Neural progenitor cell (in vitro differentiated cells): ENCODE measurements around the gene CYFIP1. TPM values are rescaled to one million over a fixed set of nuclear protein-coding genes. Genes with fewer than 3 reads are reported as not detected.

Experiments
- DNase-seq: peaks from one replicate; pipeline ENCODE4 v3.0.0-alpha.2; 2016; ENCODE audit warnings: low spot score
- H2AFZ ChIP-seq: fragments of 200-600 bp; sonication (generic); replicated peaks from 2 replicates; pipeline ENCODE4 v1.6.1; 2016; ENCODE audit warnings: antibody characterized with exemption
- H3F3A ChIP-seq: fragments of 200-600 bp; sonication (generic); 2 replicates; pipeline ENCODE4 v1.6.1; 2016; ENCODE audit warnings: antibody characterized with exemption, low read depth
- H3K27ac ChIP-seq: fragments of 200-600 bp; sonication (generic); 2 replicates; pipeline ENCODE4 v1.5.1; 2016; ENCODE audit warnings: mild to moderate bottlenecking
- H3K27me3 ChIP-seq: fragments of 200-600 bp; sonication (generic); 2 replicates; pipeline ENCODE4 v1.6.1; 2016; ENCODE audit warnings: mild to moderate bottlenecking, moderate library complexity
- H3K36me3 ChIP-seq: fragments of 200-600 bp; sonication (generic); 2 replicates; pipeline ENCODE4 v1.5.1; 2016
- H3K4me1 ChIP-seq: fragments of 200-600 bp; sonication (generic); 2 replicates; pipeline ENCODE4 v1.6.1; 2016; ENCODE audit warnings: mixed run types
- H3K4me2 ChIP-seq: fragments of 200-600 bp; sonication (generic); 2 replicates; pipeline ENCODE4 v1.6.1; 2016
- H3K4me3 ChIP-seq: fragments of 200-600 bp; sonication (generic); 2 replicates; pipeline ENCODE4 v1.5.1; 2016
- H3K79me2 ChIP-seq: fragments of 200-600 bp; sonication (generic); 2 replicates; pipeline ENCODE4 v1.6.1; 2016; ENCODE audit warnings: low read depth
- H3K9ac ChIP-seq: fragments of 200-600 bp; sonication (generic); 2 replicates; pipeline ENCODE4 v1.6.1; 2016
- H3K9me3 ChIP-seq: fragments of 200-600 bp; sonication (generic); 2 replicates; pipeline ENCODE4 v1.5.1; 2016; ENCODE audit warnings: low read depth
- H4K20me1 ChIP-seq: fragments of 200-600 bp; sonication (generic); 2 replicates; pipeline ENCODE4 v1.6.1; 2016; ENCODE audit warnings: low read depth
- H3K27ac Mint-ChIP-seq: 3 replicates; pipeline ENCODE4 v1.8.0; 2021; ENCODE audit warnings: mixed read lengths
- H3K27me3 Mint-ChIP-seq: 2 replicates; pipeline ENCODE4 v1.8.0; 2022; ENCODE audit warnings: low read depth, mild to moderate bottlenecking, inconsistent platforms, moderate library complexity, mixed read lengths; ENCODE audit not compliant: insufficient read depth
- H3K36me3 Mint-ChIP-seq: 3 replicates; pipeline ENCODE4 v1.8.0; 2021; ENCODE audit warnings: mixed read lengths
- H3K4me1 Mint-ChIP-seq: 3 replicates; pipeline ENCODE4 v1.8.0; 2021; ENCODE audit warnings: mixed read lengths
- H3K4me3 Mint-ChIP-seq: 3 replicates; pipeline ENCODE4 v1.8.0; 2021; ENCODE audit warnings: mild to moderate bottlenecking, moderate library complexity, mixed read lengths
- H3K9me3 Mint-ChIP-seq: 3 replicates; pipeline ENCODE4 v1.8.0; 2020; ENCODE audit warnings: mixed read lengths
- CTCF ChIP-seq: fragments of 200-600 bp; sonication (generic); IDR thresholded peaks from 2 replicates; pipeline ENCODE4 v1.5.1; 2017; ENCODE audit warnings: antibody characterized with exemption, mild to moderate bottlenecking
- EZH2 ChIP-seq: fragments of 200-600 bp; sonication (generic); IDR thresholded peaks from 2 replicates; pipeline ENCODE4 v1.6.1; 2017; ENCODE audit warnings: antibody characterized with exemption, mild to moderate bottlenecking, moderate library complexity
- EZH2phosphoT487 ChIP-seq: fragments of 200-600 bp; sonication (generic); IDR thresholded peaks from 2 replicates; pipeline ENCODE4 v1.6.1; 2017; ENCODE audit warnings: antibody characterized with exemption
- total RNA-seq: library from RNA; depleted of rRNA; stranded (reverse); fragments of >200 nt; gene quantifications from 2 replicates; pipeline ENCODE4 v1.2.3, GENCODE V29; 2015; ENCODE audit warnings: low replicate concordance

Gene CYFIP1
- total RNA-seq, 1 donor from 2014 or later = 94.6 TPM

GRCh38 chr15:22878103-22878502 is 102.1 kb downstream of the CYFIP1 start:
- Histone ChIP-seq H3K9ac (no peak overlapping the region), H3F3A (no peaks in the 10 kb centered on the region), H3K4me3 (no peak overlapping the region), H3K9me3 (no peaks in the 10 kb centered on the region), H3K4me2 (no peak overlapping the region), H3K4me1 (no peaks in the 10 kb centered on the region), H3K36me3 (peaks cover 5% of the 10 kb centered on the region), H3K79me2 (no peaks in the 10 kb centered on the region), H3K27me3 (no peaks in the 10 kb centered on the region), H4K20me1 (no peaks in the 10 kb centered on the region), H3K27ac (no peak overlapping the region), H2AFZ (no peak overlapping the region)
- Mint-ChIP-seq H3K27me3 (peaks cover 9% of the 10 kb centered on the region), H3K4me1 (peaks cover 12% of the 10 kb centered on the region), H3K27ac (no peak overlapping the region), H3K36me3 (peaks cover 54% of the 10 kb centered on the region), H3K9me3 (no peaks in the 10 kb centered on the region), H3K4me3 (no peak overlapping the region)
- DNase-seq = no peak
- no peak for TF ChIP-seq EZH2
- no peak for TF ChIP-seq EZH2phosphoT487
- TF ChIP-seq CTCF = no peak

- Histone ChIP-seq H3K9ac (no peak overlapping the region), H3F3A (no peaks in the 10 kb centered on the region), H2AFZ (no peak overlapping the region), H3K4me2 (no peak overlapping the region), H4K20me1 (no peaks in the 10 kb centered on the region), H3K79me2 (no peaks in the 10 kb centered on the region), H3K27me3 (no peaks in the 10 kb centered on the region), H3K27ac (no peak overlapping the region), H3K9me3 (no peaks in the 10 kb centered on the region), H3K4me1 (no peaks in the 10 kb centered on the region), H3K36me3 (peaks cover 5% of the 10 kb centered on the region), H3K4me3 (no peak overlapping the region)
- Mint-ChIP-seq H3K4me3 (no peak overlapping the region), H3K36me3 (peaks cover 59% of the 10 kb centered on the region), H3K27me3 (peaks cover 9% of the 10 kb centered on the region), H3K9me3 (no peaks in the 10 kb centered on the region), H3K4me1 (peaks cover 15% of the 10 kb centered on the region), H3K27ac (no peak overlapping the region)
- DNase-seq = no peak
- TF ChIP-seq EZH2 = no peak
- TF ChIP-seq CTCF = no peak
Observed at GRCh38 chr15:22877607-22878006, 102.6 kb downstream of the CYFIP1 start.

GRCh38 chr15:22877117-22877516 is 103.1 kb downstream of the CYFIP1 start:
- no peaks in the 10 kb centered on the region for H3K9me3 Mint-ChIP-seq
- no peak for TF ChIP-seq CTCF
- TF ChIP-seq EZH2phosphoT487 = no peak
- no peak for TF ChIP-seq EZH2
- H3F3A ChIP-seq = no peaks in the 10 kb centered on the region
- H4K20me1 ChIP-seq = no peaks in the 10 kb centered on the region
- H3K79me2 ChIP-seq = no peaks in the 10 kb centered on the region
- H2AFZ ChIP-seq = no peak overlapping the region
- H3K36me3 ChIP-seq = peaks cover under 1% of the 10 kb centered on the region
- H3K4me3 Mint-ChIP-seq = no peak overlapping the region
- no peaks in the 10 kb centered on the region for H3K27me3 ChIP-seq
- no peaks in the 10 kb centered on the region for H3K4me1 ChIP-seq
- peaks cover 61% of the 10 kb centered on the region for H3K36me3 Mint-ChIP-seq
- H3K4me1 Mint-ChIP-seq = peaks cover 15% of the 10 kb centered on the region
- H3K27ac Mint-ChIP-seq = no peak overlapping the region
- no peak for DNase-seq
- H3K9me3 ChIP-seq = no peaks in the 10 kb centered on the region
- H3K4me2 ChIP-seq = no peak overlapping the region
- H3K4me3 ChIP-seq = no peak overlapping the region
- H3K9ac ChIP-seq = no peak overlapping the region
- H3K27me3 Mint-ChIP-seq = peaks cover 8% of the 10 kb centered on the region
- H3K27ac ChIP-seq = no peak overlapping the region
